ENCODE results near the gene GAREM1.
"Not testable (repeated sequence)": the region's sequence is repeated elsewhere in the genome, so short reads cannot be mapped to it uniquely, and the experiment has no call there.

Gene GAREM1

GRCh38 chr18:32258148-32258547 is 212.5 kb downstream of the GAREM1 start:
- no peak for DNase-seq (ENCODE audit: low read depth)

DNA sequence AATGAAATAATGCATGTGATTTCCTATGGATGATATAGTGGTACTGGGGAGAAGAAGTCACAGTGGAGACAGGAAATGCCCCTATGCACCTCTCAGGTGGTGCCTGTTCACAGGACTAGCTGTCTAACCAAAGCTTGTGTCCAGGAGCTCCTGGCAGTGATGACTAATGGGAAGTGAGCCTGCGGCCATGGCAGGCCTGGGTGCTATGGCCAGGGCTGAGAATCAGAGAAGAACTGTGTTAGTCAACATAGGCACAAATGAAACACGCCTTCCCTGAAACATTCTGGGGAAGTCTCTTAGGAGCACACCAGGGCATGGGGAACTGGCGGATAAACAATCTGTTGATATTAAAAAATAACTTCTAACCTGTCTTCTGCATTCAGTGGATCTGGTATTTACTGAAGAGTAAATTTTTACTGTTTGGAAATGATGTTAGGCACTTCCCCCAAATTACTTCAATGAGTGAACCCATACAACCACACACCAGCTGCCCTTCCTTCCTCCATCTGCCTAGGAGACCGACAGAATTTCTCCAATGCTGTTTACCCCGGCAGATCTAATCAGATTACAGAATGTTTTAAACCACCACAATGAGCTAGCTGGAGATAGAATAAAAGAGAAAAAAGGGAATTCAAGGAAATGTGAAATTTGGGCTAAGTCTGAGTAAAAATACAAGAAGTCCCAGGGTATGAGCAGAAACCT is 213.4 kb downstream of the GAREM1 start:
- DNase-seq (ENCODE audit: low read depth) = no peak

DNA sequence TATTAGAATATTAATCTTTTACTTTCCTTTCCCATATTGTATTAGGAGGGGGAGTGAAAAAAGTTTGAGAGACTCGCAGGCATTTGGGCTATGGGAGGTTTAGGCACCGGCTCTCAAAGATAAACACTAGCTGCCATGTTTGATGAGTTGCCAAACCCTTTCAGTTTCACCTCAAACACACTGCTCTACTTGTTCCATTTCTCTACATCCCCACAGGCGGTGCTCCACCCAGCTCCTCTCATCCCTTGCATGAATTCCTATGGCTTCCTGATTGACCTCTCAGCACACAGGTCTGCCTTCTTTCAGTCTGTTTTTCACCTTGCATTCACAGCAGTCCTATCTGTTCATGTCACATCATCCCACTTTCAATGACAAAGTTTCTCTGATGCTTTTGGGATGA is 215.1 kb downstream of the GAREM1 start:
- DNase-seq (ENCODE audit: low read depth) = no peak

GRCh38 chr18:32252141-32252860 is 218.4 kb downstream of the GAREM1 start:
- DNase-seq (ENCODE audit: low read depth) = no peak

DNA sequence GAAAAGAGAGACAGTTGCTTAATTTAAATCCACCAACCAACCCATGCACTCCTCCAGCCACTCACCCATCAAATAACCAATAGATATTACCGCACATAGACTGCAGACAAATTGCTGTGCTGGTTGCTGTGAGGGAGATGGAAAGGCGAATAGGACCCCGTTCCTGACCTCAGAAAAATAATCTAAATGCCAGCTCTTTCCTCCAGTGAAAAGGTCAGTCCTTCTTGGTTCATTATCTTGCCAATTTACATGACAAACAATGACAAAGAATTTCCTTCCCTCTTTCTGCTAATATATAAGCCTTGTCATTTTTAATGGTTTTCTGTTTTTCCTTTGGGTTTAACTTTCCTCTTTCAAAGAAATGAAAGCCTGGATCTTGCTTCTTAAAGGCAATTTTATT is 219.2 kb downstream of the GAREM1 start:
- DNase-seq (ENCODE audit: low read depth) = no peak

DNA sequence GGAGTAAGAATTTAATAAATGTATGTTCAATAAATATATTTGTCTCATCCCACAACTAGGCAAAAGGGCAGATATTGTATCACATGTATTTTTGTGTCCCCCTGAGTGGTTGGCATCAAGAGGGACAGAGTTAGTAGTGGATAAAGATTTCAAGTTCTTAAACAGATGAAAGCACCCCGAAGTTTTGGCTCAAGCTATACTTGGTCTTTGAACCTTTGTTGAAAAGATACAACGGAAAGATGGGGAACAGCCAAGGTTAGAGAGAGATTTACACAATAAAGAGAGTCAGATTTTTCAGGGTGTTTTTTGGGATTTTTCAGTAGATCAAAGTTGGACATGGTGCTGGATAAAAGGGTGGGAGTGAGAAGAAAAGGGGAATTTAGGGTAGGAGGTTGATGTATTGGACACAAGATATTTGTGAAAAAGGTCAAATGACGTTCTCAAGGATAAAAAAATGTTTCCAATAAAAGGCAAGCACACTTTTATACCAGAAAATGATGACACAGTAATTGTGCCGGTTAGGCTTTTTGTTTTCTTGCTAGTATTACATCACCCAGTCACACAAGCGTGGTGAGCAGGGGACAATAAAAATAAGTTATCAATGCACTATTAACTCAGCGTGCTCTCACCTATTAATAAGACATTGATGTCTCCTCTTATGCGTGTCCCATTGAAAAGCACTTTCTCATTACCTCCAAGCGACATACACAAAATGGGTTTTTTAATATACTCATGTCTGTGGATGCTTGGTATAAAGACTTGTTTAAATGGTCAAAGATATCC is 221.3 kb downstream of the GAREM1 start:
- no peak for DNase-seq (ENCODE audit: low read depth)

- DNase-seq (ENCODE audit: low read depth) = no peak
Observed at GRCh38 chr18:32244881-32245280, 225.8 kb downstream of the GAREM1 start.

DNA sequence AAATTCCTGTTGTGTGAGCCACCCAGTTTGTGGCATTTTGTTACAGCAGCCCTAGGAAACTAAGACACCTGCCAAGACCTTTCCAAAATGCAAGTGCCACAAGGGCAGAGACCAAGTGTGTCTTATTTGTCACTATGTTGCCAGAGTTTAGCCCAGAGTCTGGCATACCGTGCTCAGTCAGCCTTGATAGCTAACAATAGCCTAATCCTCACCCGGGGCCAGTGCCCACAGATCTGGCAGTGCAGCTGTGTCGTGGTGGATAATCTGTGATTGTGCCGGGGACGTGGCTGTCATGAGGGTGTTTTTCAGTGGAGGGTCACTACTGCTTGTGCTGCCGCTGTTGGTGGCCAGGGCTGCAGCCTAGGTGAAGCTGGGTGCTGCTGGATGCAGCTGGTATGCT is 227.3 kb downstream of the GAREM1 start:
- DNase-seq (ENCODE audit: low read depth) = no peak

DNA sequence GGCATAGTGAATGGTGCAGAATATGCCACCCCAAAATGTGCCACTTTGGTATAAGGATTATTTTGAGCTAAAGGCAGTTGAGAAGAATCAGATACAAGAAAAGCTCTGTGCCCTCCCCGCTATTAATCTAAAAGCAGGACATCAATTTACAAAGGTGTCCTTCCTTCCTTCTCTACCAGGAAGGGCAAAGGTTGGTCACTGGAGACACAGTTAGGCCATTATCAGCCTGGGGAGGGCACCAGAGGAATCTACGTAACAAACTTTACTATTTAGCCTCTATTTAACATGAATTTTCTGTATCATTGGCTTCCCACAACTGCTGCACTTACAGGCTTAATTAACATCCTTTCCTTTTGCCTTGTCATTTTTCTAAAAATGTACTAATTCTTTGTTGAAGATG is 228.3 kb downstream of the GAREM1 start:
- DNase-seq (ENCODE audit: low read depth) = no peak

DNA sequence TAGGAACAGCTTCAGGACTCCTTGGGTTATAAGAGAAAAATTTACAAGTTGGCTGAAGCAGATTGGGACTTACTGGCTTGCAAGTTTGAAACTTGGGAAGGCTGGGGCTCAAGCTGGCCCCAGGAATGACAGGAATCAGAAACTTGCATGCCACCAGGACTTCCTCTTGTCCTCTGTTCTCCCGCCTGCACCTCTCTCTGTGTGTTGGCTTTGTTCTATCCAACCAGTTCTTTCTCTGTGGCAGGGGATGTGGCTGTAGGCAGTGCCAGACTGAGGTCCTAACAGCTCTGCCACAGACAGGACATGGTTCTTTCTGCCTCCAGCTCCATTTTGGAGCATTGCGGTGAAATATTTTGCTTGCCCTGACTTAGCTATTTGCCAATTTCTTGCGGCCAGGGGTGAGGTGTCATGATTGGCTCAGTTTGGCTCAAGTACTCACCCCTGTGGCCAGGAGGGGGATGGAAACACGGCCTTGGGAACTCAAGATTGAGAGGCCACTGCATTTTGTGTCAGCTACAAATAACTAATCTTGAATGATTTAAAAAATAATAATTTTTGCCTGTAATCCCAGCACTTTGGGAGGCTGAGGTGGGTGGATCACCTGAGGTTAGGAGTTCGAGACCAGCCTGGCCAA is 231.9 kb downstream of the GAREM1 start:
- DNase-seq (ENCODE audit: low read depth) = no peak

- DNase-seq (ENCODE audit: low read depth) = no peak
Observed at GRCh38 chr18:32237049-32237448, 233.6 kb downstream of the GAREM1 start.

DNA sequence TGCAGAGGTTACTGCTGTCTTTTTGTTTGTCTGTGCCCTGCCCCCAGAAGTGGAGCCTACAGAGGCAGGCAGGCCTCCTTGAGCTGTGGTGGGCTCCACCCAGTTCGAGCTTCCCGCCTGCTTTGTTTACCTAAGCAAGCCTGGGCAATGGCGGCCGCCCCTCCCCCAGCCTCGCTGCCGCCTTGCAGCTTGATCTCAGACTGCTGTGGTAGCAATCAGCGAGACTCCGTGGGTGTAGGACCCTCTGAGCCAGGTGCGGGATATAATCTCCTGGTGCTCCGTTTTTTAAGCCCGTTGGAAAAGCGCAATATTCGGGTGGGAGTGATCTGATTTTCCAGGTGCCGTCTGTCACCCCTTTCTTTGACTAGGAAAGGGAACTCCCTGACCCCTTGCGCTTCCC is 237.3 kb downstream of the GAREM1 start:
- not testable (repeated sequence) for DNase-seq (ENCODE audit: low read depth)

- no peak for DNase-seq (ENCODE audit: low read depth)
Observed at GRCh38 chr18:32219431-32220018, 251.2 kb downstream of the GAREM1 start.

- no peak for DNase-seq (ENCODE audit: low read depth)
Observed at GRCh38 chr18:32216390-32216789, 254.3 kb downstream of the GAREM1 start.

DNA sequence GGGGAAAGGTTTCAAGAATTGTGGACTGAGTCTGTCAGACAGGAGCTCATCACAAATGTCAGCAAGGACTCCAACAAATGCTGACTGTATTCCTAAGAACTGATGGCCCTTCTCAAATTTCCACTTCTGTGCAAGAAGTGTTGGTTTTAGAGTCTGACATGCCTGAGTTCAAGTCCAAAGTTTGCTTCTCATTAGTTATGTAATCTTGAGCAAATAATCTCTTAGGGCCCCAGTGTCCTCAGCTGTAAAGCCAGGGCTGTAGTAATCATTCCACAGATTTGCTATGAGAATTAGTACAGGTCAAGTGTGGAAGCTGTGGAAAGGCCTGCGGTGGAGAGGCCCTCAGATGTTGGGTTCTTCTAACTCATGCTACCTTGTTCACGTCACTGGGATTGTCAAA is 257.0 kb downstream of the GAREM1 start:
- no peak for DNase-seq (ENCODE audit: low read depth)

All from activated T-cell treated with anti-CD3 and anti-CD28 coated beads for 48 hours (primary cell).